HS-27A (cell line): ENCODE data around the gene PIM2.
"Not testable (repeated sequence)": the region's sequence is repeated elsewhere in the genome, so short reads cannot be mapped to it uniquely, and the experiment has no call there.

Experiments
- DNase-seq: peaks from one replicate; pipeline ENCODE4 v3.0.0-alpha.2; 2012; ENCODE audit warnings: low read depth, missing footprints

PIM2 gene

GRCh38 chrX:48905090-48905790, 13.6 kb downstream of the PIM2 start:
- DNase-seq = no peak

GRCh38 chrX:48904626-48905025, 14.2 kb downstream of the PIM2 start:
- DNase-seq = no peak

DNA sequence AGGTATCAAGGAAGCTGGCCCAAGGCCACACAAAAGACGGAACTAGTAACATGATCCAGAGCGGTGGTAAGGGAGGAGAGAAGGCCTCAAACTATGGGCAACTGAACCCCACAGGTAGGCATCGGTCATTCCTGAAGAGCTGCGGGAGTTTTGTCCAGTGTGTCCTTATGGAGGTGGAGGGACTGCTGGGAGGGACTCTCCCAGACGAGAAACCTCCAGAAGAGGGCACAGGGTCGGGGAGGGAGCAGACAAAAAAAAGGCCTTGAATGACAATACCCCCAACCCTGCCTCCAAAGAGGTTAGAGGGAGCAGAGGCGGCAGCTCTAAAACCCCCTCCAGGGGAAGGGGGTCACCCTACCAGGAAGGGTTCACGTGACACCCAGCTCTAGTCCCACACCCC, 14.6 kb downstream of the PIM2 start:
- no peak for DNase-seq

DNA sequence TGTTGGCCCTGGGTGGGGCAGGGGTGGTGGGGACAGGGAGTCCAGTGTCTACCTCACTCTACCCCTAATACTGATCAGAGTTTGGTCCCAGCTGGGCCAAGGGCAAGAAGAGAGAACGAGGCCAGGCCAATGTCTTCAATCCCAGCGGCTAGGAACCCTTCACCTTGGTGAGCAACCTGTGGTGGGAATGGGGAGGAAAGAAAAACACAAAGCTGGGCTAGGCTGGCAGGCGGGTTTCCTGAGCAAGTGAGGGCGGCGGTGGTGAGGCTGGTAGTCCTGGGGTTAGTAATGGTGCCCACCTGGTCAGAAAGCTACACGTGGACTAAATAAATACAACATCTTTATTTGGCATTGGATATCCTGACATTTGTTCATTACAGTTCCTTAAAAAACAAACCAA, 15.5 kb downstream of the PIM2 start:
- no peak for DNase-seq

- DNase-seq = no peak
Measured at GRCh38 chrX:48902776-48903175, 16.0 kb downstream of the PIM2 start.

DNA sequence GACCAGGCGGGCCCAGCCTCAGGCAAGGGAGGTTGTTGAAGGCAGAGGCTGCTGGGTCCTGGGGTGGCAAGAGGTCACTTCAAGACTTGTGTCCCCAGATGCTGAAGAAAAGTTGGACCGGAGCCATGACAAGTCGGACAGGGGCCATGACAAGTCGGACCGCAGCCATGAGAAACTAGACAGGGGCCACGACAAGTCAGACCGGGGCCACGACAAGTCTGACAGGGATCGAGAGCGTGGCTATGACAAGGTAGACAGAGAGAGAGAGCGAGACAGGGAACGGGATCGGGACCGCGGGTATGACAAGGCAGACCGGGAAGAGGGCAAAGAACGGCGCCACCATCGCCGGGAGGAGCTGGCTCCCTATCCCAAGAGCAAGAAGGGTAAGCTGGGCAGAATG, 16.7 kb downstream of the PIM2 start:
- no peak for DNase-seq

GRCh38 chrX:48901069-48901468, 17.8 kb downstream of the PIM2 start:
- no peak for DNase-seq

DNA sequence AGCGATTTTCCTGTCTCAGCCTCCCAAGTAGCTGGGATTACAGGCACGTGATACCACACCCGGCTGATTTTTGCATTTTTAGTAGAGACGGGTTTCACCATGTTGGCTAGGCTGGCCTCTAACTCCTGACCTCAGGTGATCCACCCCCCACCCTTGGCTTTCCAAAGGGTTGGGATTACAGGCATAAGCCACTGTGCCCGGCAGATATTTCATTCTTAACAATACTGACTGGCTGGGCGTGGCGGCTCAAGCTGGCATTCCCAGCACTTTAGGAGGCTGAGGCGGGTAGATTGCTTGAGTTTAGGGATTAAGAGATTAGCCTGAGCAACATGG, 19.8 kb downstream of the PIM2 start:
- no peak for DNase-seq

DNA sequence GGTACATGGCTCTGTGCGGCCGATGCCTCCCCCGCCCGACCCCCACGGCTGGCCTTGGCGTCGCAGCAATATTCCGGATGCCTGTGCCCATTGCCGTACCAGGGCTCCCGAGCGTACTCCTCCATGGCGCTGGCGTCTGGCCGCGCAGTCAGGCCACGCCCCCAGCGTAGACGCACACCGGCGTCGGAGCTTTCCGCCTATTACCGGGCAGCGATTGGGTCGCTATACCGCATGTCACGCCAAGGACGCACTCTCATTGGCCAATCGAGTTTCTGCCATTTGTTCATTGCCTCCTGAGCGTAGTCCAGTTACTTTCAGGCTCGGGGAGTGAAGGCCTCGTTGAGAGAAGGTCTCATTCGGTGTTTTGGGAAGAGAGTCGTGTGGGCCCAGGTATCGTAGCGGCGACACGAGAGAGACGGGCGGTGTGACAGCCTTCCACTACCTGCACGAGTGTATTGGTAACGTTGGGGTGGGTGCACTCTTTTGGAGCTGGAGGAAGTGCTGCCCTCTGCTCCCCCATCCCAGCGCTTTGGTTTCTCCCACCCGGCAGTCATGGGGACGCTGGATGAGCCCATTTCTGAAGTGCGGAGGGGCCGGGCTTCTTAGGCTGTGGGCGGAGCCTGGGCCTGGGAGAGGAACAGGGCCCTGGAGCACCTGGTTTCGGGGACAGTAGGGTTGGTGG, 21.1 kb downstream of the PIM2 start, which contains the start of the genes PQBP1 and TIMM17B:
Gene PQBP1 (plus strand): TSS at position 306 of the 682 bp plus-strand sequence. CDS start 580 bp downstream, outside the sequence.
Gene TIMM17B (minus strand): TSS at position 144 of the 682 bp plus-strand sequence. CDS start 19 bp downstream, at position 125.
- DNase-seq = peak; percentile 81

DNA sequence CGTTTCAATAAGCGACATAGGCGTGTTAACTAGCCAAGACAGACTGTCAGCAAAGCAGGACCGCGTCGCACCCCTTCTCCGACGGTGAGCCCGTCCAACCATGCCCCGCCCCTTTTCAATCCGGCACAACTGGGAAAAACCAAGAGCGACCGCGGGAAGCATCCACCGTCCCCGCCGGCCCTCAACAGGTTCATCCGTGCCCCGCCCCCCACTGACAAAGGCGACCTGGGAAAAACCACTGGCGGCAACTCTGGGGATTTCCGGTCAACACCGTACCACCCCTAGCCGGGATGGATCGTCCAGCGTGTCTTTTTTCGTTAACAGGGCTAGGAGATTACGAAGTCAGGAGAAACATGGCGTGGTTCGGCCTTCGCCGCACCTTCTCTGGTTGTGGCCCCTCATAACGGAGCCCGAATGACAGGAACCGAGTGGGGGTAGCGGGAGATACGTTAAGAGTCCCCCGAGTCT, 21.6 kb downstream of the PIM2 start:
- no peak for DNase-seq

GRCh38 chrX:48896611-48897011, 22.2 kb downstream of the PIM2 start:
- no peak for DNase-seq

DNA sequence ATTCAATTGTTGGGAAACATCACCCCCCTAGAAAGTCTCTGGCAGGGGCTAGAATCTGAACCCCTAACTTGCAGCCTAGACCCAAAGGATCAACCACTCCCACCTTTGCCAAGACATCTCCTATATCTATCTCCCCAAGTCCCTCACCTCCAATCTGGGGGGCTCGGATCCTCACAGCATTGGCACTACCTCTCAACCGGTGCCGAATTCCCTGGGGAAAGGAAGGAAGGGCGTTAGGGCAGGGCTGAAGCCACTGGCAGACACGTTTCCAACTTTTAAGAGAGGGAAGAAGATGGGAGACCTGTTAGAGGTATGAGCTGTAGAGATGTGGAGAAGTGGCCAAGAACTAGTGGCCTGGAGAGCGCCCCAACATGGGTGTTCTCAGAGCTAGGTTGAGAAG, 23.9 kb downstream of the PIM2 start:
- no peak for DNase-seq

DNA sequence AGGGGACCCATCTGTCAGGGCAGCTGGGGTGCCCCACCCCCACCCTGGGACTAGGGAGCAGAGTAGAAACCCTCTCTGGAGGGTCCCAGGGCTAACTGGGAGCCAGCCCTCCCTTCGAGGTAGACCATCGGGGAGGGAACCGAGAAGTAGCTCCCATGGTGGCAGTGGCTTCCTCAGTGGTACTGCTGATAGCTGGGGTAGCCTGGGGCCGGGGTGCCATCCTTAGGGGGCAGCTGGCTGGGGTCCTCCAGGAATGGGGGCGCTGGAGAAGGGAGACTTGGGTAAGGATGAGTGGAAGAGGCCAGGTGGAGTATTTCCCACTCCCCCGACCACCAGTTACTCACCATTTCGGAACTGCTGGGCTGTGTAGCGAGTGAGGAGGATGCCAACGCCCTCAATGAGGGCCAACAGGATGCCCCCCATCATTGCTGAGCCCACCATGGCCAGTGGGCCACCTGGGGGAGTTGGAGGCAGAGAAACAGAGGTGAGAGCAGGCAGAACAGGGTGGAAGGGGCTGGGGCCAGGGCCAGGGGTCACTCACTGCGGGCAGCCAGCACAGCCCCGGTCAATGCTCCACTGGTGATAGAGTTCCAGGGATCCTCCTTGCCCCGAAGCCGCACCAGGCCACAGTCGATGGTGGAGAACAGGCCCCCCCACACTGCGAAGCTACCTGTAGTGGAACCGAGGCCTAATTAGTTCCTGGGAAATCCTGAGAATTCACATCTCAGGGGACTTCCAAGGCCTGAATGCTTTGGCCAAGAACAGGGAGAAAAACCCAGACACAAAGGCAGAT, 25.1 kb downstream of the PIM2 start:
- DNase-seq = no peak

GRCh38 chrX:48892896-48893295, 25.9 kb downstream of the PIM2 start:
- DNase-seq = no peak

DNA sequence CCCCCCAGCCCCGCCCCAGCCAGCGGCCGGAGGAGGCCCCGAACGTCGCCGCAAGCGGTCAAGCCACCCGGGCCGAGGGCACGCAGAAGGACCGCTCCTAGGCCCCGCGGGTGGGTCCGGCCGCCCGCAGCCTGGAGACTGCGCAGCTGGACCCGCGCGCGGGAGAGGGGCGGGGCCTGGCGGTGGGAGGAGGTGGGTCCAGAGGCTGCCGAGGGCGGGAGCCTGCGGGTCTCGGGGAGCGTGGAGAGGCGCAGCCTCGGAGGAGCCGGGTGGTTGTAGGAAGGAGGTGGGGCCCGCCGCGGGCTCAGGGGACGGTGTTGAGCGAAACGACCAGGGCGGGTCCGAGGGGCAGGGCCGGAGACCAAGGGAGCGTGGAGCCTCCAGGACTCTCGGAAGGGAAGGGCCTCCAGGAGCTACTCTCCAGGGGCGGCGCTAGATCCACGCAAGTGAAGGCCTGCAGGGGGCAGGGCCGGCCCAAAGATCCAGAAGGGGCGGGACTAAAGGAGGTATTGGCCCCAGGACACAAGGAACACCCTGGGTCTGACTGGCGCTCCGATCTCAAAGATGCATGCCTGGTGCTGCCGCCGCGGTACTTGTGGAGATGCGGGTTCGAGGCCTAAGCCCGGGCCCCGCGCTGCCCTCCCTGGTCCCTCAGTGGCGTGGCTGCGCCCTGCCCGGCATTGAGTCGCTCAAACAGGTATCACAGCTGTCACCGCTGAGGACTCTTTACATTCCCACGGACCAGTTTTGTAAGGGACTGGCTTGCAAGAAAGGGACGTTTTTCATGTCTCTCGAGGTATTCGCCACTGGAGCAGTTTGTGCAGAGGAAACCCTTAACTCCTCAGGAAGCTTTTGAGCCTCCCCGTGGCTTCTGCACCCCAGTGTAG, 27.2 kb downstream of the PIM2 start:
- peak; percentile 35 for DNase-seq

DNA sequence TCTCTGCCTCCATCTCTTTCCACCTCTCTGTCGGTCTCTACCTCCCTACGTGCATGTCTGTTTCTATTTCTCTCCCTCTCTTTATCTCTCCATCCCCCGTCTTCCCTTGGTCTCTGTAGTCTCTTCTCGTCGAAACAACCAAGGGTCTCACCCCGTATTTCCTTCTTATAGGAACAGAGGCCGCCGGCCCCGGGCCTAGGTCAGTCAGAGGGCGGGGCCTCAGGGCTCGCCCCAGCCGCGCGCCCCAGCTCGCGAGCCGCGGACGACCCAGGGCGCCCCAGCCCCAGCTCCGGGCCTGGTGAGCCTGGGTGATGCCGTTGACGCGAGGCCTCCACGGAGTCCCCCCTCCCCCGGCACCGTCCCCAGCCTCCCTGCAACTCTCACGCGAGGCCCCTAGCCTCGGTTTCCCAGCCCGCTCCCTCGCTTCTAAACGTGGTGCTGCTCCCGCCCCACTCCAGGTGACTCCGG, 27.9 kb downstream of the PIM2 start:
- no peak for DNase-seq

GRCh38 chrX:48890296-48890925, 28.4 kb downstream of the PIM2 start:
- no peak for DNase-seq

- not testable (repeated sequence) for DNase-seq
Measured at GRCh38 chrX:48886586-48886985, 32.2 kb downstream of the PIM2 start.

DNA sequence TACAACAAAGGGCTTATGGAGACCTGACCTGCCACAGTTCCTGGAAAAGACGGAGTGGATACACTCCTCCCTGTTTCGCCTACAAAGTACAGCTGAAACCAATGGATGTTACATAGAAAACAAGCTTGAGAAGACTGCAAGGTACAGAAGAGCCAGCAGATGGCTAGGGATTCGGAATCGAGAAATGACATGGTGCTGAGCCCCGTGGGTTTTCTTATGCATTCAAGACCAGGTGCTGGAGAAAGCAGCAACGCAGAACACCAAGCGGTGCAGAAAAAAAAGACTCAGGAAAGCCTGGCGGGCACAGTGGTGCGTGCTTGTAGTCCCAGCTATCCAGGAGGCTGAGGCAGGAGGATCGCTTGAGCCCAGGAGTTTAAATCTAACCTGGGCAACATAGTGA, 35.1 kb downstream of the PIM2 start:
- no peak for DNase-seq

DNA sequence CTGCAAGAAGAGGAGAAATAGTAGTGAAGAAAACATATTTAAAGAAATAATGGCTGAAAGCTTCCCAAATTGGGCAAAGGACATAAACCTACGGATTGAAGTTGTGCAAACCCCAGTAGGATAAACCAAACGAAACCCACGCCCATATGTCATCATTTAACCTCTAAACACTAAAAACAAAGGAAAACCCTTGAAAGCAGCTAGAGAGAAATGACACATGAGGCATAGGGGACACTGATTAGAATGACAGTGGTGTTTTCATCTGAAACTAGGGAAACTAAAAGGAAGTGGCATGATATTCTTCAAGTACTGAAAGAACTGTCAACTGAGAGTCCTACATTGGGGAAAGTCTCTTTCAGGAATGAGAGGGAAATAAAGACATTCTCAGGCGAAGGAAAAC, 41.9 kb downstream of the PIM2 start:
- DNase-seq = not testable (repeated sequence)

GRCh38 chrX:48872017-48872416, 46.8 kb downstream of the PIM2 start:
- DNase-seq = not testable (repeated sequence)
